ENCODE data around the gene SKIDA1.

- no peak for TF ChIP-seq CTCF (tag by site-specific recombination; IDR thresholded peaks at IDR 0.05)
- no peak for TF ChIP-seq ZNF24 (tag by site-specific recombination; IDR thresholded peaks at IDR 0.05)
- TF ChIP-seq ZFP41 (tag by site-specific recombination; IDR thresholded peaks at IDR 0.05; ENCODE audit: borderline replicate concordance), result no peak
- TF ChIP-seq ZNF274 (IDR thresholded peaks at IDR 0.05; ENCODE audit: low read length), result no peak
- no peak for TF ChIP-seq ZNF274 (tag by site-specific recombination; IDR thresholded peaks at IDR 0.05; ENCODE audit: borderline replicate concordance)
- TF ChIP-seq ZNF510 (tag by site-specific recombination; IDR thresholded peaks at IDR 0.05; ENCODE audit: insufficient replicate concordance), result no peak
- no peak for TF ChIP-seq ZSCAN30 (tag by site-specific recombination; IDR thresholded peaks at IDR 0.05)
Observed at GRCh38 chr10:21509341-21510240, 15.9 kb downstream of the SKIDA1 start.
